SHP77 (cell line): Measurements from ENCODE around the gene UBE2J2.

Experiments
- DNase-seq, 2 experiments: peaks; one replicate each; lab custom pipeline; 2025; lab: John Stamatoyannopoulos, UW

The UBE2J2 gene

DNA sequence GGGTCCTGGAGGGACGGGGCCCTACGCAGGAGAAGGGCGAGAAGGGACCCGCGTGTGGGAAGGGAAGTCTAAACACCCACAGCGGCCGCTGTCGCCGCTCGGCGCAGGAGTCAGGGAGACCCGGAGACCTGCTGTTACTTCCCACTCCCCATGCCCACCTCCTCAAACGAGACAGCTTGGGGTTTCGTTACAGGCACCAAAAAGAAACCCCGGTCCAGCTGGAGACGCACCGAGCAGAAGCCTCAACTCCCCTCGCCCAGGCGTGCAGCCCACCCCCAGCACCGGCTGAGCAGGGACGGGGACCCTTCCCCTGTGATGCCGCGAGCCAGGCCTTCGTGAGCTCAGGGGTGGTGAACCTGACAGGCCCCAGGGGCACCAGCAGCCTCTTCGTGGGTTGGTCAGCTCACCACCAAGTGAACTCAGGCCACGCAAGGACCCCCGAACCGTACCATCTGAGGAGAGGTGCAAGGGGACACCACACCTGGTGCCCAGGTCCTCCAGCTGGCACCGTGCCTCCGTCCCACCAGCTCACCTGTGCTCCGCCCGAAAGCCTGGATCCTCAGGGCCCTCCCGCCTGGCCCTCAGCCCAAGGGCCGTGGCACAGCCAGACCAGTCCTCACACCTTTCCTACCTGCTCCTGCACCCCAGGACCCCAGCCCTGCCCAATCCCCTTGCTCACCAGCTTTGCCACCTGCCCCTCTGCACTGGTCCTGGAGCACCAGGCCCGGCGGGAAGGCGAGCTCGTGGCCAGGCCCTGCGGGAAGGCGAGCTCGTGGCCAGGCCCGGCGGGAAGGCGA, 46.9 kb downstream of the UBE2J2 start:
- DNase-seq, result no peak

- no peak for DNase-seq
Measured at GRCh38 chr1:1225913-1226312, 47.7 kb downstream of the UBE2J2 start.

DNA sequence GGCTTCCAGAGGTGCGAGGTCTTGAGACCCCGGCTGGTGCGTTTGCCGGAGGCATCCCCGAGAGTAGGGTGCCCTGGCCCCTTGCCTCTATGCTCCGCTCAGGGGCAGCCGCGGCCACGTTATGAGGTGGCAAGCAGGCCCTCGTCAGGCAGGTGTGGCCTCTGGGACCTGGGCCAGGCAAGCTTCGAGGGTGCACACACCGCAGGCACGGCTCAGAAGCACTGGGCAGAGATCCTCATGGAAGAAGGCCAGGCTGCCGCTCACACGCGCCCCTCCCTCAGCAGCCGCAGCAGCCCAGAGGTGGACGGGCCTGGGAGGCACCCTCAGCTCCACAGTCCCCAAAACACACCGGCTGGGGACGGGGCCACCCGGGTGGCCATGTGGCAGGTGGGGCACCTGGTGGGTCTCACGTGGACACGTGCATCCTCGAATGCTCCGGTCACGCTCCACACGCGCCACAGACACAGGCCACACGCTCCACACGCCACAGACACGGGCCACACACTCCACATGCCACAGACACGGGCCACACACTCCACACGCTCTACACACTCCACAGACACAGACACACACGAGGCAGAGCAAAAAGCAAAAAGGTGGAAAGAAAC, 48.3 kb downstream of the UBE2J2 start:
- DNase-seq, result no peak

DNA sequence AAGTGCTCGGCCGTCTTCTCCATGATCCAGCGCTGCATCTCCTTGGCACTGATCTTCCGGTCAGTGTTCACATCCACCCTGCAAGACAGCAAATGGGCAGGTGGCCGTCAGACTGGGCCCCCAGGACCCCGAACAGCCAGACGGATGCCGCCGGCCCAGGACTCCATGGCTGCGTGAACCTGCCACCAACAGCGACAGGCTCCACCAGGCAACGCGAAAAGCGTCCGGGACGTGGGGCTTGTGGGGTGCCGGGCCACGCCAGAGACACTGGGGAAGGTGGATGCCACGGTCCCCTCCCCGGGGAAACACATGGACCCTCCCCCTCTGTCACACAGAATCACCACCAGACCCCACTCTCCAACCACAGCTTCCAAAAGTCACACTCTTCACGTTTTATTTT, 49.8 kb downstream of the UBE2J2 start:
- DNase-seq, result no peak

DNA sequence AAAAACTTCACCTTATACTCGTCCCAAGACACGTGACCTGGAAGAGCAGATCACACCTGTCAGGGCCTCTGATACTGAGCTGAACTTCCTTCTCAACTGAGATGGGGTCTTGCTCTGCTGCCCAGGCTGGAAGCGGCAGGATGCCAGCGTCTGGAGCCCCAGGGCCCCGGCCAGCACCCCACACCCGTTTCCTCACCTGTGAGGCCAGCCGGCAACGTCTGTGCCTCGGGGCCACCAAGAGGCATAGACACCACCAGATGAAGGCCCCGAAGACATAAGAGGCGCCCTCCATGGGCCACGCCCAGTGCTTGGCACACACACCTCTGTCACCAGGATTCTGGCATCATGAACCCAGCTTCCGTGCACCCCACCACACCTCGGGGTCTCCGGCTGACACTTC, 50.3 kb downstream of the UBE2J2 start:
- DNase-seq, result no peak

DNA sequence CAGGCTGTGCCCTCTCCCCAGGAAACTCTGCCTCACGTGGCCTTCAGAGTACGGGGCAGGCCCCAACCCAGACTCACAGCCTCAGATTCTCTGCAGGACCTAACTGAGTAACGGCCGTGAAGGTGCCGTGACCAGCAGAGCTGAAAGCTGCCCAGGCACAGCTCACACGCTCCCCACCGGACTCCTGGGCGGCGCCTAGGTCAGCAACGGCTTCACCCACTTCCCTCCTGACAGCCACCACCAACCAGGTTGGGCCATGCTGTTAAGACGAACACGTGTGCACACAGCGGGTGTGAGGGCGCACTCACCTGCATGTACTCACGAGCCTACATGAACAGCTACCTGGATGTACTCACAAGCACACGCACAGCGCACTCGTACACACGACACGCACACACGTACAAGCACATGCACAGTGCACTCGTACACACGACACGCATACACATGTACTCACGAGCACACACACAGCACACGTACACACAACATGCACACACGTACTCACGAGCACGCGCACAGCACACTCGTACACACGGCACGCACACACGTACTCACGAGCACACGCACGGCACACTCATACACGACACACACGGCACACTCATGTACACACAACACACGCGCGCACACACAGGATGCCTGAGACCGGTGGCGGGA, 51.0 kb downstream of the UBE2J2 start:
- no peak for DNase-seq

DNA sequence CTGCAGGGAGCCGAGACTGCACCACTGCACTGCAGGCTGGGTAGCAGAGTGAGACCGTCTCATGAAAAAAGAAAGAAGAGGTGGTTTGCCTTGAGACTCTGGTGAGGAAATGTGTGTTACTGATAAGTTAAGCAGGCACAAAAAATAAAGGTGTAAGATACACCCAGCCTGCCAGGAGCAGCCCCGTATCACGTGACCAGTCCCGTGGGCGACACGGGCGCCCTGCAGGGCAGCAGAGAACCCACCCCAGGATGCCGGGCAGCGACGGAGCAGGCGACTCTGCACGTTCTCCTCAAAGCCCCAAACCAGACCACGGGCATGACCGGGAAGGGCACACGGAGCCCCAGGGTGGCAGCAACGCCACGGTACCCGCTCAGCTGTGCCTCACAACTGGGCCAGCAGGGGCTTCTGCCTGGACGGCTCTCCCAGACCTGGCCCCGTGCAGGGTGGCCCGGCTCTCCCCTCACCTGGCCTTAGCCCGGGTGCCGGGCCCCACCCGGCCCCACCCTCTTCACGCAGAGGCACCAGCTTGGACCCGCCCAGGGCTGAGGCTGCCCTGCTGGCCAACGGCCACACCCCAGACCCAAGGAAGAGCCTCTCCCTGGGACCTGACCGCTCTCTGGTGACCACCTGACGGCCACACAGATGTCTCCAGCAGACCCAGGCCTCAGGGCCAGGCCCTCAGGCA, 51.6 kb downstream of the UBE2J2 start:
- DNase-seq, result no peak

- no peak for DNase-seq
Measured at GRCh38 chr1:1220197-1220596, 53.5 kb downstream of the UBE2J2 start.

GRCh38 chr1:1219341-1219740, 54.3 kb downstream of the UBE2J2 start:
- no peak for DNase-seq

DNA sequence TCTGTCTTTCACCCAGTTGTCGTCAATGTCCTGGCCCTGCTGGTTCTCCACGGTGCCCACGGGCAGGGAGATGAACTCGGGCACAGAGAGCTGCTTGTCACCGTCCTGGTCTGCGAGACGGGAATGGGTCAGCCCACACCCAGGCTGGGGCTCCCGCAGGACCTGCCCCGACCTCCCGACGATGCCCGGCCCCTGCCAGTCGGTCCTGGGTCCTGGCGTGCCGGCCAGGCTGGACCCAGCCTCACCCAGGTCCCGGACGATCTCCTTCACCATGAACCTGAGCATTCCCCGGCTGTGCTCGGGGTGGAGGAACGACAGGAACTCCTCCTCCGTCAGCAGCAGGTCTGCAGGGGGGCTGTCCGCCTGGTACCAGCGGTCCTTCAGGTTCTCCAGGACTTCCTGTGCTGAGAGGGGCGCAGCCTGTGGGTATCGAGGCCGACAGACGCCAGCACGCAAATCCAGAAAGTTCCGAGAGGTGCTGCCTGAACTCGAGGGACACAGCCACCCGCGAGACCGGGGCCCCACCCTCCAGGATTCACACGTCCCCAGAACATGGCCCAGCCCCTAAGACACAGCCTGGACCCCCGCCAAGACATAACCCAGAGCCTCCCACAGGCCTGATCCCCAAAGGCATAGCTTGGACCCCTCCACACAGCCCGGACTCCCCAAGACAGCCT, 55.0 kb downstream of the UBE2J2 start:
- no peak for DNase-seq

DNA sequence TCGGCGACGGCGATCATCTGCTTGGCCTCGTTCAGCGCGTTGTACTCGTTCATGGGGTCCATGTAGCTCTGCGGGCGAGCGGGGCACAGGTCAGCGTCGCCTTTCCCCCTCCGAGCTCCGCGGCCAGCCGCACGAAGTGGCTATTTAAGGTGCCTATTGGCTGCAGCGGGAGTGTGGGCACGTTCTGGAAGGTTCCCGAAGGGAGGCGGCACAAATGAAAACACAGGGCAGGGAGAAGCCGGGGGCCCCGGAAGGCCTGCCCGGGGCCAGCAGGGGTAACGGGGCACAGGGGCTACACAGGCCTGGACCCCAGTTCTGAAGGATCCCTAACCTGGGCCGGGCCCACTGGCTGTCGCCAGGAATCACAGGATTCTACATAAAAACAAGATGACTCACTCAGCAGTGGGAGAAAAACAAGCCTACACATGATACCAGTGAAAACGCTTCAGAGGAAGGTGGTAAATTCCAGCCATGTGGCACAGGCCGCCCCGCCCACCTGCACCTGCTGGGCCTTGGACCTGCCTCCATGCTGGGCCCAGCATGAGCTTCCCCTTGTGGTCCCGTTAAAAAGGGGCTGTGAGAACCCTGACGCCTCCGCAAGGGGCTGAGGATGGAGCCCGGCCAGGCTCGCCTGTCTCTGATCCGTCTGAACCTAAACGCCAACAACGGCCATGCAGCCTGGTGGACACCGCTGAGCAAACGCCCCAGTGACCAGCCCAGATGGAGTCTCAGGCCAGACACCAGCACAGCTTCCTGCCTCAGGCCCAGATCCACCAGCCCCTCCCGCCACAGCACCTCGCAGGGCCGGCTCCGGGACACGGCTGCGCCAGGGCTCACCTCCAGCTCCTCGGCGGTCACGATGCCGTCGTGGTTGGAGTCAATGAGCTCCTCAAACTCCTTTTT, 55.8 kb downstream of the UBE2J2 start:
- DNase-seq, result no peak

DNA sequence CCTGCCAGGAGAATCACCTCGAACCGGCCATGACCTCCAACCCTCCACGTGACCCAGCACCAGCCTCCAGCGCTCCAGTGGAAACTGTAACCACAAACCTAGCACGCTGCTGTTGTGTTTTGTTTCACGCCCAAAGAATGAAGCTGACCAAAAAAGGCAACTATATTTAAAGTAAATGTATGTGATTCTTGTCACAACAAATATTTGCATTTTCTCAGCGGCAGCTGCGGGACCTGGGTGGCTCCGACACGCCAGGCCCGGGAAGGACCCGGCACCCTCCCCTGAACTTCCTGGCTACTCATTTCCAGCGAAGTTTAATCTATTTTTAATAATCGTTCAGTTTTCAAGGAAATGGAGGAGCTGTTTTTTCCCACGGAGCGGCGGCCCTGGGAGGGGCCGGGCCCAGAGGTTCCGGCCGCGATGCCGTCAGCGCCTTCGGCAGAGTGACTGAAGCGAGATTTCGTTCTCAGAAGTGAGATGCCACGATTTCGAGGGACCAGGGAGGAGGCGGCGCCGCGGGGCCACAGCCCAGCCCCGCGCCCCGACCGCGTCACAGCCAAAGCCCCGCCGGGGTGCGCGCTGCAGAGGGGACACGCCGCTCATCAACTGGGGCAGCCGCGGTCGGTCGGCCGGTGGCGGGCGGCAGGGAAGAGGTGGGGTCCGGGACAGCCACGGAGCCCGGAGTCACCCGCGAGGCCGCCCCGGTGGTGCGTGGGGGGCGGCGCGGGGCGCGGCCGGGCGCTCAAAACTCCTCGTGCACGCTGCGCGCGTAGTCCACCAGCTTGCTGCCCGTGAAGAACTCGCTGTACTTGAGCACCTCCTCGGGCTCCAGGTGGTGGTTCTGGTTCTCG, 56.7 kb downstream of the UBE2J2 start:
- no peak for DNase-seq

GRCh38 chr1:1215881-1216605, 57.6 kb downstream of the UBE2J2 start:
- DNase-seq, result no peak

DNA sequence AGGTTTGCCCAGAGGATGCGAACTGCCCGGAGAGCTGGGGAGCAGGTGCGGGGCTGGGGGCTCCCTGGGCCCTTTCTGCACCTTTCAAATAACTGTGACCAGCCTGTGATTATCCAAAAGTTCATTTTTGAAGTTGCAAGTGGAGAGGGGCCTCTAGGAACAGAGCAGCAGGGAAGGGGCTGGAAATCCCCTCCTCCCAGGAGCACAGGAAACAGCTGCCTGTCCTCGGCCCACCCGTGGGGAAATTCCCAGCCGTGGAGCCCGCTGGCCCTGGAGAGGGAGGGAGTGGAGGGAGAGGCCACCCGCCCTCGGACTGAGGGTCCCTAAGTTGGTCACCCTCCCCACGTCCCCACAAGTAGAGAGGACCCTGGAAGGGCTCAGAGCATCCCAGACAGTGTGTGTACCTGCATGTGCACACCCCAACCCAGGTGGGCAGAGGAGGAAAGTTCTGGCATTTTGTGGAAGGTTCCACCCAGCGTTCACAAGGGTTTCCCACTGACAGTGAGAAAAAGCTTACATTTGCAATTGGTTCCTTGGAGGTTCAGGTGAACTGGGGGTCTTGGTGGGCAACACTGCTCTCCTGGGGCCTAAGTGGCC, 58.5 kb downstream of the UBE2J2 start:
- DNase-seq, result no peak

GRCh38 chr1:1213345-1214265, 60.0 kb downstream of the UBE2J2 start, which contains the start of gene TNFRSF4:
Gene TNFRSF4, minus strand, starts transcription at chr1:1214153. Its CDS starts 26 bp downstream, at chr1:1214127.
- no peak for DNase-seq

- no peak for DNase-seq
Measured at GRCh38 chr1:1212780-1213344, 60.8 kb downstream of the UBE2J2 start.
